HG03108 (cell line): Measurements from ENCODE around the gene COX14.
"Not testable (repeated sequence)": the region's sequence is repeated elsewhere in the genome, so short reads cannot be mapped to it uniquely, and the experiment has no call there.

Experiments
- ATAC-seq: cut with Tn5 transposase; IDR thresholded peaks from one replicate; pipeline ENCODE4 v1.9.1; 2021; ENCODE audit warnings: moderate library complexity; ENCODE audit not compliant: unreplicated experiment

Gene COX14

GRCh38 chr12:50107416-50108268 lies 4.4 kb upstream of the COX14 start:
- no peak for ATAC-seq

- ATAC-seq = no peak
These were observed 2.7 kb upstream of the COX14 start for GRCh38 chr12:50109319-50109718.

GRCh38 chr12:50110127-50110761 lies 1.8 kb upstream of the COX14 start:
- ATAC-seq = no peak

GRCh38 chr12:50110762-50111351 lies 1.2 kb upstream of the COX14 start:
- peak; percentile 27 for ATAC-seq

DNA sequence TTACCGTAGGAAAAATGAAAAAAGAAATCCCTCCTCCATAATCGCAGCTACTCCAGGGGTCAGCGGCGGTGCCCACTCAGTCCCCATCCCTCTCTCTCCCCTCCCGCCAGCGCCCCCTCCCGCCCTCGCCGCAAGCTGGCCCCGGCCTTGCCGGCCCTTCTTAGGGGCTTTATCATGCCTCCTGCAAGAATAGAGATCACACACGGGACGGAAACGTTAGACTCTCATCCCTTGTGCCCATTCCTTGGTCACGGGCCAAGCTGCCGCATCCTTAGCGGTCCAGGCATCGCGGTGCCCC lies 692 bp upstream of the COX14 start:
- no peak for ATAC-seq

DNA sequence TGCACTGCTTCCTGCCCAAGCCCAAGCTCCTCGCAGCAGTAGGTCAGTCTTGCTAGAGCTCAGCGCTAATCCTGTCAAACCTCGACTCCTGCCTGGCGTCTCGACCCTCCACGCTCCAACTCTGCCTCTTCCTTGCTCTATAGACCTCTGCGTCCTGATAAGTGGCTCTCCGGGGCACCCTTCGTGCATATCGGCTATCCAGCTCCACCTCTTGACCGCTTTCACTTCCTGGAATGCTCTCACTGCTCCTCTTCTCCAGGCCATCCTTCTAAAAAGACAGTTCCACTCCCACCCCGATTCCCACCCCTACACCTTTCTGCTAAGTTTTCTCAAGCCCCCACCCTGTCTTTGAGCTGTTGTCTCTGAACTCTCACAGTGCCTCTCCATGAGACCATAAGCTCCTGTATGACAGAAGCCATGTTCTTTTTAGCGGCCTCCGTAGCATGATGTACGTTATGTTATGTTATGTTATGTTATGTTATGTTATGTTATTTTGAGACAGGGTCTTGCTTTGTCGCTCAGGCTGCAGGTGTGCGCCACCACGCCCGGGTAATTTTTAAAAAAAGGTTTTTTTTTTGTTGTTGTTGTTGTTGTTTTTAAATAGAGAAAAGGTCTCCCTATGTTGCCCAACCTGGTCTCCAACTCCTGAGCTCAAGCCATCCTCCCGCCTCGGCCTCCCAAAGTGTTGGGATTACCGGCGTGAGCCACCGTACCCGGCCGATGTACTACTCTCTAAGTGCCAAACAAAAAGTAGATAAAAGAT lies 601 bp downstream of the COX14 start:
- ATAC-seq = no peak

GRCh38 chr12:50117057-50117622 lies 5.1 kb downstream of the COX14 start:
- no peak for ATAC-seq

DNA sequence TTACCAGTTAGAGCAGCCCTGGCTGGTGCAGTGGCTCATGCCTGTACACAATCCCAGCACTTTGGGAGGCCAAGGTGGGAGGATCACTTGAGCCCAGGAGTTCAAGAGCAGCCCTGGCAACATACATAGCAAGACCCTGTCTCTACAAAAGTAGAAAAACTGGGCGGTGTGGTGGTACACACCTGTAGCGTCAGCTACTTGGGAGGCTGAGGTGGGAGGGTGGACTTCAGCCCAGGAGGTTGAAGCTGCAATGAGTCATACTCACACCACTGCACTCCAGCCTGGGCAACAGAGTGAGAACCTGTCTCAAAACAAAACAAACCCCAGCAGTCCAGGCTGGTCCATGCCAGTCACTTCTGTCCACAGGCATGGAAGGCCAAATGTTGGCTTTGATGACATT lies 7.4 kb downstream of the COX14 start:
- no peak for ATAC-seq

DNA sequence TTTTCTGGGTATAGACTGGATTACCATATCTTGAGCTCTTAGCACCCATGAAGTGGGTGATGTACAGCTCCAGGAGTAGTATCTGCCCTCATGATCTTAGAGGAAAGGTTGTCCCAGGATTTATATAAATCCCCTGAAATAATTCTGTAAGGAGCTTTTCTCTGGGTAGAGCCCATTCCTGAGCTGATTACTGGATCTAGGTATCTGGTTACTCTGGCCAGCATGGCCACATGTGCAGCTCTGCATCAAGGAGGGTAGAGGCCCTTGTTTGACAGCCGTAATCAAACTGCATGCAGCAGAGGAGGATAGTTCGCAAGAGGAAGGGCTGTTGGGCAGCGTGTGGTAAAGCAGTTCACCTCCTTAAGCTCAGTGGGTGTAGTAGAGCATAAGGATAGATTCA lies 8.5 kb downstream of the COX14 start:
- ATAC-seq = no peak

- ATAC-seq = no peak
These were observed 8.9 kb downstream of the COX14 start for GRCh38 chr12:50120953-50121352.

DNA sequence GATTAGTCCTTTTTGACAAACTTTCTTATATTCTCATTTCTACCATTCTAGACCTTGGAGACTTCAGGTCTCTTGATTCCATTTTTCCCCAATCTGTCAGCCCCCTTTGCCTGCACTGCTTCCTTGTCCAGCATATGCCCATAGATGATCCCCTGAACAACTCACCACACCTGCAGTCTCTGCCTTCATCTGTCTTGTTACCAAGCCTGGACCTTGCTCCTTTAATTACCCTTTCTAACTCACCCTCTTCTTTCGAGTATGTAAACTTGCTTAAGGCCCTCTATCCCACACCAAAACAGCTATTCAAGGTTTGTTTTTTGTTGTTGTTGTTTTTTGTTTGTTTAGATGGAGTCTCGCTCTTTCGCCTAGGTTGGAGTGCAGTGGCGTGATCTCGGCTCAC lies 9.6 kb downstream of the COX14 start:
- no peak for ATAC-seq

DNA sequence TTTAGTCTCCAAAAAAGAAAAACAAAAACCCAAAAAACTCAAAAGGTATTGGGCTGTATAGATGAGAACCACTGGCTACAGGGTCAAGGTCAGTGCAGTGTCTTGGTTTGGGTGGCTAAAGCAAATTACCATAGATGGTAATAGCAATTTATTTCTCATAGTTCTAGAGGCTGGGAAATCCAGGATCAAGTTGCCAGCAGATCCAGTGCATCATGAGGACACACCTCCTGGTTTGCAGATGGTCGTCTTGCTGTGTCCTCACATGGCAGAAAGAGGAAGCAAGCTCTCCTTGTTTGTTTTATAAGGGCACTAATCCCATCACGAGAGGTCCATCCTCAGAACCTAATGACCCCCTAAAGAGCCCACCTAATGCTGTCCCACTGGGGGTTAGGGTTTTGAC lies 11.2 kb downstream of the COX14 start:
- no peak for ATAC-seq

- ATAC-seq = no peak
These were observed 15.5 kb downstream of the COX14 start for GRCh38 chr12:50127546-50127945.

DNA sequence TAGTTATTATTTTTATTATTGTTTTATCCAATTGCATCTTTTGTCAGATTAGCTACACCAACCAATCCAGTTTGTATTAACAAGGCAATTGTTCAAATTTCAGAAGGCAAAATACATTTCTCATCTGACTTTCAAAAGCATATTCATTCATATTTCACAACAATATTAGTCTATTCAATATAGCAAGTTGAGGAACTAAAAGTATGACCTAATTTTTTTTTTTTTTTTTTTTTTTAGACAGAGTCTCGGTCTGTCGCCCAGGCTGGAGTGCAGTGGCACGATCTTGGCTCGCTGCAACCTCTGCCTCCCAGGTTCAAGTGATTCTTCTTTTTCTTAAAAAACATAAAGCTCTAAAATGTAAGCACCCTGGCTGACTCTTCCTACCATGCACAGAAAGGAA lies 17.3 kb downstream of the COX14 start:
- no peak for ATAC-seq

DNA sequence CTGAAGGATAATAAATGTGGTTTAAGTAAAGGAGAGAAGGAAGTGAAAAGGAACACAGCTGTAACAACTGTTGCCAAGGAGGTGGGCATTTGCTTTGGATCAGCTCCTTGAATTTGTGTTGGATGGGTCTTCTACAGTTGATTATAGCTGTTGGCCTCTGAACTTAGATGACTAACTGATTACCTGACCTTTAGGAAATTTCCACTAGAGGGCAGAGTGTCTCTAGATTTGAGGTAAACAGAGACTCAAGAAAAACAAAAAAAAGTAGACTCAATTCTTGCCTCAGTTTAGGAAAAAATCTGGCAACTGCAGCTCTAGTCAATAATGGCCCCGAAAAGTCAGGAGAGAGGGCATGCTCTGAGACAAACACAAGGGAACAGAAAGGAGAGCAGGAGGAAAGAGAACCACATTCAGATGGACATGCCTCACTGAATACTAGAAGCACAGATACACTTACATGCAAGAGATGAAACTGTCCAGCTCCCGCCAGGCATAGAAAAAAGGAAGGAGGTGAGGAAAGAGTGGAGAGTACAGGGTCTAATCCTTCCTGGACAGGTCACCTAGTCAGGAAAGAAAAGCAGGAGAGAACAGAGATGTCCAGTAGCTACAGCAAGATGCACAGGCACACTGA lies 20.6 kb downstream of the COX14 start:
- no peak for ATAC-seq

- no peak for ATAC-seq
These were observed 31.0 kb downstream of the COX14 start for GRCh38 chr12:50142993-50143392.

GRCh38 chr12:50145439-50145838 lies 33.4 kb downstream of the COX14 start:
- ATAC-seq = no peak

GRCh38 chr12:50147281-50147680 lies 35.2 kb downstream of the COX14 start:
- no peak for ATAC-seq

- ATAC-seq = not testable (repeated sequence)
These were observed 36.0 kb downstream of the COX14 start for GRCh38 chr12:50148011-50148410.

DNA sequence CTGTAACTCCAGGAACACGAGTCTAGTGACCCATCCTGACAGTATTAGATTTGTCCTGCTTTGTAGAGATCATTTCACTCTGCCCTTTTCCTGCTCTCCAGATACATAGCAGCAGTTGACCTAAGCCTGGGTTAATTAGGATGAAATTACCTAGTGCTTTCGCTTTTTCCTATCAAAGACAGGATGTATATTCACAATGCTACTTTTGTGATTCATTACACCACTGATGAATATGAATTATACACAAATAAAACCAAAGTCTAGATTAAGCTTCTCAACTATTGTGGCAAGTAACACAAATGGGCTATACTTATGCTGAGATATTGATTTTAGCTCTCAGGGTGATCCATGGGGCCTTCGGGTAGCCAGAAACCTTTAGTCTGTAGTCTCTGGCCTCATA lies 37.3 kb downstream of the COX14 start:
- ATAC-seq = no peak
